K562 (cell line): ENCODE measurements around the gene SOX6. TPM values are rescaled to one million over a fixed set of nuclear protein-coding genes. Genes with fewer than 3 reads are reported as not detected.

Experiments used
- ARID3B ChIP-seq: fragments of 250-450 bp; sonication (Bioruptor Pico); IDR thresholded peaks from 2 replicates; pipeline ENCODE4 v1.4.0; 2020; ENCODE audit warnings: borderline replicate concordance
- BHLHE40 ChIP-seq: IDR thresholded peaks from 2 replicates; pipeline ENCODE4 v1.6.1; 2011; ENCODE audit warnings: low read length, improper control_type of control experiment
- CREB1 ChIP-seq, 2 experiments: sonication (generic) in 1 of 2; formaldehyde crosslinking in 1 of 2; IDR thresholded peaks; 2 replicates each; pipeline versions ENCODE4 v1.6.1 to v1.8.0; 2012 to 2022; ENCODE audit warnings: inconsistent platforms in 1 of 2, mild to moderate bottlenecking in 1 of 2, missing genetic modification reagents in 1 of 2, moderate library complexity in 1 of 2
- DACH1 ChIP-seq: fragments of 450-650 bp; IDR thresholded peaks from 2 replicates; pipeline ENCODE4 v1.6.1; 2018; ENCODE audit not compliant: partially characterized antibody
- DMBX1 ChIP-seq: fragments of 250-450 bp; sonication (Bioruptor Pico); IDR thresholded peaks from 2 replicates; pipeline ENCODE4 v1.8.0; 2022; ENCODE audit warnings: inconsistent platforms, mild to moderate bottlenecking, moderate library complexity, borderline replicate concordance
- ETS1 ChIP-seq: conservative IDR thresholded peaks from 2 replicates; pipeline ENCODE4 v1.6.1; 2011; ENCODE audit warnings: low read depth, mild to moderate bottlenecking, low read length; ENCODE audit not compliant: control insufficient read depth
- ETS2 ChIP-seq: IDR thresholded peaks from 2 replicates; pipeline ENCODE4 v1.6.1; 2016; ENCODE audit warnings: borderline replicate concordance, missing genetic modification characterization, mild to moderate bottlenecking, moderate library complexity, missing compliant biosample characterization; ENCODE audit not compliant: poor library complexity, severe bottlenecking
- FOXK2 ChIP-seq, 2 experiments: fragments of 450-650 bp; IDR thresholded peaks in 1 of 2; conservative IDR thresholded peaks in 1 of 2; 2 replicates each; pipeline ENCODE4 v1.6.1; 2016; ENCODE audit warnings: low read depth in 2 of 2, mild to moderate bottlenecking in 1 of 2
- HDAC1 ChIP-seq, 2 experiments: fragments of 450-650 bp; IDR thresholded peaks; 2 replicates each; pipeline ENCODE4 v1.6.1; 2016 to 2017; ENCODE audit warnings: inconsistent platforms in 1 of 2, mild to moderate bottlenecking in 1 of 2, moderate library complexity in 1 of 2
- HDGF ChIP-seq: fragments of 450-650 bp; IDR thresholded peaks from 2 replicates; pipeline ENCODE4 v1.6.1; 2016
- KLF13 ChIP-seq: fragments of 450-650 bp; IDR thresholded peaks from 2 replicates; pipeline ENCODE4 v1.6.1; 2016; ENCODE audit warnings: missing genetic modification characterization, low read depth, mild to moderate bottlenecking, missing compliant biosample characterization, moderate library complexity, borderline replicate concordance
- L3MBTL2 ChIP-seq: fragments of 450-650 bp; IDR thresholded peaks from 2 replicates; pipeline ENCODE4 v1.6.1; 2016; ENCODE audit warnings: mild to moderate bottlenecking, moderate library complexity
- MAFG ChIP-seq: fragments of 450-650 bp; conservative IDR thresholded peaks from 2 replicates; pipeline ENCODE4 v1.6.1; 2016; ENCODE audit warnings: missing genetic modification characterization, missing compliant biosample characterization
- MEF2D ChIP-seq: conservative IDR thresholded peaks from 2 replicates; pipeline ENCODE4 v1.6.1; 2016; ENCODE audit warnings: low read depth, missing genetic modification characterization, missing compliant biosample characterization
- NFATC3 ChIP-seq: fragments of 450-650 bp; IDR thresholded peaks from 2 replicates; pipeline ENCODE4 v1.6.1; 2017; ENCODE audit warnings: mild to moderate bottlenecking
- PTRF ChIP-seq: fragments of 450-650 bp; IDR thresholded peaks from 2 replicates; pipeline ENCODE4 v1.6.1; 2016; ENCODE audit warnings: mild to moderate bottlenecking, missing genetic modification characterization, missing compliant biosample characterization
- RHOXF2B ChIP-seq: fragments of 250-450 bp; sonication (Bioruptor Pico); conservative IDR thresholded peaks from 2 replicates; pipeline ENCODE4 v1.5.1; 2021
- SAP30 ChIP-seq: fragments of 200-600 bp; sonication (generic); IDR thresholded peaks from 2 replicates; pipeline ENCODE4 v1.6.1; 2012; ENCODE audit warnings: borderline replicate concordance, low read depth, mild to moderate bottlenecking, moderate library complexity, low read length, control low read depth, inconsistent platforms; ENCODE audit not compliant: insufficient read depth, poor library complexity, severe bottlenecking
- SMARCA4 ChIP-seq: fragments of 450-650 bp; IDR thresholded peaks from 2 replicates; pipeline ENCODE4 v1.6.1; 2016
- SNIP1 ChIP-seq: fragments of 450-650 bp; IDR thresholded peaks from 2 replicates; pipeline ENCODE4 v1.7.1; 2017; ENCODE audit warnings: low read depth, mild to moderate bottlenecking
- XRCC3 ChIP-seq: fragments of 450-650 bp; IDR thresholded peaks from 2 replicates; pipeline ENCODE4 v1.6.1; 2017; ENCODE audit warnings: mild to moderate bottlenecking, moderate library complexity
- ZNF143 ChIP-seq: sonication (generic); formaldehyde crosslinking; IDR thresholded peaks from 2 replicates; pipeline ENCODE4 v1.9.0; 2022; ENCODE audit warnings: mild to moderate bottlenecking, missing genetic modification reagents
- ZNF146 ChIP-seq: IDR thresholded peaks from one replicate; pipeline ENCODE4 v1.6.1; 2018; ENCODE audit warnings: missing compliant biosample characterization; ENCODE audit not compliant: unreplicated experiment
- ZNF445 ChIP-seq: fragments of 250-450 bp; sonication (Bioruptor Pico); IDR thresholded peaks from 2 replicates; pipeline ENCODE4 v1.4.0; 2020; ENCODE audit warnings: low read depth, mild to moderate bottlenecking, moderate library complexity
- ZNF507 ChIP-seq: conservative IDR thresholded peaks from 2 replicates; pipeline ENCODE4 v1.6.1; 2017; ENCODE audit warnings: missing genetic modification characterization, missing compliant biosample characterization
- ZNF586 ChIP-seq: fragments of 450-650 bp; formaldehyde crosslinking; conservative IDR thresholded peaks from 2 replicates; pipeline ENCODE4 v1.4.0; 2020; ENCODE audit warnings: mild to moderate bottlenecking, moderate library complexity
- ZNF668 ChIP-seq: fragments of 250-450 bp; sonication (Bioruptor Pico); IDR thresholded peaks from 2 replicates; pipeline ENCODE4 v1.8.0; 2022; ENCODE audit warnings: mild to moderate bottlenecking, inconsistent platforms
- polyA plus RNA-seq, 8 experiments: library from polyadenylated mRNA; depleted of rRNA in 4 of 8; stranded (reverse) in 5 of 8; unstranded in 3 of 8; fragments of >200 nt; fragmentation: Nextera tagmentation in 2 of 8; fragmentation: Illumina TruSeq in 1 of 8; extraction: Ambion mirVana in 2 of 8; extraction: Trizol in 1 of 8; gene quantifications; 2 replicates each; pipeline versions ENCODE4 v1.2.1 to v1.2.3, GENCODE V29; 2011 to 2014; ENCODE audit warnings: inconsistent platforms in 1 of 8, missing spikeins in 1 of 8
- total RNA-seq, 7 experiments: library from RNA; depleted of rRNA in 6 of 7; stranded (reverse); fragments of >200 nt in 6 of 7; fragmentation: Illumina TruSeq in 2 of 7; extraction: Trizol in 2 of 7; gene quantifications; 2 replicates each; pipeline versions ENCODE4 v1.2.1 to v1.2.3, GENCODE V29; 2011 to 2021; ENCODE audit warnings: low replicate concordance in 1 of 7

The SOX6 gene
- total and polyA plus RNA-seq, 9 of the 15 experiments (the other 6 are each of a cell fraction or from before 2014, with no cell fraction given), result 0.89 to 8.7 (median 5.7) TPM

GRCh38 chr11:16030664-16031063 lies 325.7 kb downstream of the SOX6 start (continued):
- TF ChIP-seq ZNF507 (tag), result peak; percentile 72
- TF ChIP-seq HDAC1 (IDR thresholded peaks at IDR 0.05), result no peak
- no peak for TF ChIP-seq SAP30
- 0 out of 2 replicates have a peak, but pooled peaks have one; percentile 40 for TF ChIP-seq MAFG (tag)
- no peak for TF ChIP-seq ETS2 (tag)
- TF ChIP-seq DACH1, result no peak
- 0 out of 2 replicates have a peak, but pooled peaks have one; percentile 29 for TF ChIP-seq SMARCA4
- TF ChIP-seq XRCC3, result no peak
- TF ChIP-seq KLF13 (tag), result no peak
- TF ChIP-seq NFATC3, result no peak
- TF ChIP-seq PTRF, result no peak
- TF ChIP-seq BHLHE40, result no peak
- no peak for TF ChIP-seq DMBX1 (CRISPR knock-in tag)
- TF ChIP-seq HDGF, result no peak
- TF ChIP-seq ARID3B, result no peak
- TF ChIP-seq ETS1, result no peak
- no peak for TF ChIP-seq ZNF143 (CRISPR knock-in tag)
- TF ChIP-seq L3MBTL2, result no peak
- TF ChIP-seq MEF2D (tag), result 0 out of 2 replicates have a peak, but pooled peaks have one; percentile 21
- TF ChIP-seq RHOXF2B (CRISPR knock-in tag), result no peak
- no peak for TF ChIP-seq ZNF146
- TF ChIP-seq FOXK2 (conservative IDR thresholded peaks at IDR 0.05 in 1 of 2, IDR thresholded peaks at IDR 0.05 in 1 of 2; ENCODE audit: low read depth in 2 of 2), result no peak
- TF ChIP-seq ZNF586 (CRISPR knock-in tag), result no peak
- no peak for TF ChIP-seq ZNF668 (CRISPR knock-in tag)
- no peak for TF ChIP-seq CREB1 (IDR thresholded peaks at IDR 0.05)
- no peak for TF ChIP-seq CREB1 (CRISPR knock-in tag; IDR thresholded peaks at IDR 0.05)
- TF ChIP-seq ZNF445 (CRISPR knock-in tag), result no peak
- TF ChIP-seq SNIP1, result no peak
